GM21717 (cell line): ENCODE measurements around the gene INSYN2A.

Source experiments
- ATAC-seq: cut with Tn5 transposase; IDR thresholded peaks from one replicate; pipeline ENCODE4 v1.9.1; 2021; ENCODE audit warnings: mild to moderate bottlenecking, moderate library complexity; ENCODE audit not compliant: unreplicated experiment

Gene INSYN2A

GRCh38 chr10:127157089-127157488 lies 39.3 kb downstream of the INSYN2A start:
- no peak for ATAC-seq

DNA sequence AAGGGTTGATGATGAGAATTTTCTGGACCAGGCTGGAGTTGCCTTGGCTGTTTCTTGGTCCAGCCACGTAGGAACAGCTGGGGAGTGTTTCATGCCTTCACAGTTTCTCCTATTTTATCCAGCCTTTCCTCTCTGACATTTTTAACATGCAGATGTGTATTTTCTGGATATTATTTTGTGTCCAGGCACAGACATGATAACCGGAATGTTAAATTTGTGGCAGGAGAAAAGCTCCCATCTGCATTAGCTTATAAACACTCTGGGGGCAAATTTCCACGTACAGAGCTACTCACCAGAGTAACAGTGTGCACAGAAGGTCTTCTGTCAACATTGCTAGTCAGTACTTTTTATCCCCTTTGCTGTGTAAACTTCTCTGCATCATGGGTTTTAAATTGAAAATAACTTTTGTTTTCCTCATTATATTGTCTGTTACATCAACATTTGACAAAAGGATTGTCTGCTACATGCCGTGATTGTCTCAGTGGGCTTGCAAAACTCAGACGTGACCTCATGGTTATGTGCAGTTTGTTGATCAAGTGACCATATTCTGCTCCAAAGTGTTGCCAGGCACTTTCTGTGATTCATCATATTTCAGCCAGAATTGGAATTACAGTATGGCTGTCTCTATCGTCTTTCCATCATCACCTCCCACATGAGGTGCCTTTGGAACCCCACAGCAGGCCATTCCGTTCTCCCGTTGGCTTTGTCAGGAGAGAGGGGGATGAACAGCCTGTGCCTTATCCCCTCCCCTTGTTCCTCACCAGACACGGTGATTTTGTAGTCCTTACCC lies 41.4 kb downstream of the INSYN2A start:
- ATAC-seq, result no peak

DNA sequence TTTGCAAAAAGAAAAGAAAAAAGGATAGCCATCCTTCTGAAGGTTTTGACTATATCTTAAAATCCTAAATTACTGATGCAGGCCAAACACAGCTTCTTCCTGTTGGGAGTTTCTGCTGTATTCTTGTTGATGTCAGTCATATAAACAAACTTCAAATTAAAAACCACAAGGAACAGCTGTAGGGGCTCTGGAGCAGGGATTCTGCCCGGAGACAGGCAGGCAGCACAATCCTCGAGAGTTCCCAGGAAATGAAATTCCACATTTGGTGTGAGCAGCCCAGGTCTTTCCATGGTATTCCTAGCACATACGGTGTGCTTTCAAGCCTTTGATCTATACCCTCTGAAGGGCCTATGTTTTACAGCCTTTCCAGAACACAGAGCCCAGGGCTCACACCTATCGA lies 43.2 kb downstream of the INSYN2A start:
- no peak for ATAC-seq

- no peak for ATAC-seq
Observed at GRCh38 chr10:127151981-127152699, 44.3 kb downstream of the INSYN2A start.

DNA sequence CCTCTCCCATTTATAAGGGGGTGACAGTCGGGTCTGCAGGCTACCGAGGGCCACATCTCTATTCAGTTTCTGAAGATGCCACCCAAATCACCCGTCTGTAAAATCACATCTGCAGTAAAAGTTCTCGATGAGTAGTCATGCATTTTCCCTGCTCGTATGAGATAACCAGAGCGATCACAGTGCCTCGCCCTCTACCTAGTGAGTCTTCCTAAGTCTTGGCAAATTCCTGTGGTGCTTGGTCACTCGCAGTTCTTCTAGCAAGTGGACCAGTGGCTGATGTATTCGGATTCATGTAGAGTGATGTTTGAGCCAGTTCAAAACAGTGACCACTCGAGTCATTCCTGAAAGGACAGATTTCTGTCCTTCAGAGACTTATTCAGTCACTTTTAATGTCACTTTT lies 44.9 kb downstream of the INSYN2A start:
- ATAC-seq, result no peak

DNA sequence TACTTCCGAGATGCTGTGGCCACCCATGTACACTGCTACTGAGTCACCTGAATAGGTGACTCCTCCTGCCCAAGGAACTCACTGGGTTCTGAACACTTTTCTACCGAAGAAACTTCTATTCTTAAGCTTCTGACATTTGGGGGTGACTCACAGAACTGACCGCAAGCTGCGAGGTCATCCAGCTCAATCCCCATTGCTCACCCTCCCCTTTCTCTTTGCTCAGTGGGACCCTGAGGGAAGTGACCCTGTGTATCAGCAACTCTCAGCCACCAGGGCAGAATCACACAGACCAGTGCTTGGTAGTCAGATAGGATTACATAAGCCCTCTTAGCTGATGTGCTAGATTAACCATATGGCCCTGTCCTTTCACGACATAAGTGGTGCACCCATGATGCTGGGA lies 46.3 kb downstream of the INSYN2A start:
- ATAC-seq, result no peak

DNA sequence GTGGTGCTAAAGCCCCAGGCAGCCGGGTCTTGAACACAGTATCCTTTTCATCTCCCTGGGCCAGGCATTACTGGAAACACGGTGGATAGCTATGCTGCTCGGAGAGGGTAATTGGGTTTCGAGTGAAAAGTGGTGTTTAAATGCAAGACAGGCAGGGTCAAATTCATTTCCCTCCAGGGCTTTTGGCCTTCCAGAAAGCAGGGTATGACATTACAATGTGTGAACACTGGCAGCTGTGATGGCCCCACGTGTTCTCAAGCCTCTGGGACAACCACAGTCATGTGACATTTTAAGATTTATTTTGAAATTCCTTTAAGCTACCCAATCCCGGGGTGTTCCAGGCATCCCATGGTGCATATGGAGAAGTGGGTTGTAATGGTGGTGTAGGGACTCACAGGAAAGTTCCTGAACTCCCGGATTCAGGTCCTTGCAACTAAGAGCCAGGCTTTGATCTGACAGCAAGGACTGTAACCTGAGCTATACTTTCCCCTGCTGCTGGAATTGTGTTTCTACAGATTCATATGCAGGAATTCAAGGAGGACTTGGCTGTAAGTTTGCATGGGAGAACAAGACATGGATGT lies 46.8 kb downstream of the INSYN2A start:
- ATAC-seq, result no peak

DNA sequence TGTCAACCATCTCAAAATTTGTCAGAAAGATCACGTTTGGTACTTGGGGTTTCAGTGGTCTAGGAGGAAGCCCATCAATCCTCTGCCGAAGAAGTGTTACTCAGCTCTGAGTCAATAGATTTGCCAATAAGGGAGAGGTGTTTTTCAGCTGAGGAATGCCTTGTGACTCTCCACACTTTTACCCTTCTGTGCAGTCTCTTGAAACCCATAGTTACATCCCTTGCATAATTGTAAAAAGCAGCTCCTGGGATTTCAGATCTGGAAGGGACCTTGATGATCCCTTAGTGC lies 47.5 kb downstream of the INSYN2A start:
- ATAC-seq, result no peak

GRCh38 chr10:127148066-127148932 lies 48.1 kb downstream of the INSYN2A start:
- ATAC-seq, result no peak

DNA sequence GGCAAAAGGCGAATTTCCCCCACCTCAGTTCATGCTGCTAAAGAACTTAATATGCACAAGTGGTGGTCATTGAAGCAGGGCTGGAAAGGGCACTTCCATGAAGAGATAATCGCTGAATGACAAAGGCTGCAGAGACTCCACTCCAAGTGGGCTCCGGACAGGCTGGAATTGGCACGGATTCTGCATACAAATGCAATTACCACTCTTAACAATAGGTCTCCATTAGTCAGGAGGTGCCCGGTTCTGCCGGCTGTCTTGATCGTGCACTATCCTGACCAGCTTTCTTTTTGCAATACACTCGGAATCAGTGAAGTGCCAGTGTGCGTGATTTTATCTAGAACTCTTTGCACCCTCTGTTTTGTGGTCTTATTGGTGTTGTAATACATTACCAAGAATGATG lies 49.7 kb downstream of the INSYN2A start:
- ATAC-seq, result no peak
